ENCODE data around the gene WDR54. TPM values are rescaled to one million over a fixed set of nuclear protein-coding genes. Genes with fewer than 3 reads are reported as not detected.

WDR54 gene
- total RNA-seq, 1 experiment from 2014 or later, result 40.0 TPM

Other genes with a start within 250 kb of the WDR54 start
- gene MOB1A, start 242.9 kb upstream of the WDR54 start, total RNA-seq (2014; rRNA removed), result 113 and 131 TPM in 2 replicates
- 59.0 and 60.1 TPM in 2 replicates for gene MTHFD2, start 223.1 kb upstream of the WDR54 start, total RNA-seq (2014; rRNA removed)
- 0.11 TPM in 1 of 2 replicates, not detected in the other for gene SLC4A5, start 78.3 kb upstream of the WDR54 start, total RNA-seq (2014; rRNA removed)
- gene DCTN1, start 41.4 kb upstream of the WDR54 start, total RNA-seq (2014; rRNA removed), result 117 and 126 TPM in 2 replicates
- gene C2orf81, start 111 bp upstream of the WDR54 start, total RNA-seq (2014; rRNA removed), result 0.63 and 1.5 TPM in 2 replicates
- 36.2 and 51.4 TPM in 2 replicates for gene RTKN, start 20.2 kb downstream of the WDR54 start, total RNA-seq (2014; rRNA removed)
- 5.6 and 23.2 TPM in 2 replicates for gene INO80B, start 33.4 kb downstream of the WDR54 start, total RNA-seq (2014; rRNA removed)
- gene WBP1, start 36.7 kb downstream of the WDR54 start, total RNA-seq (2014; rRNA removed), result 58.6 and 65.4 TPM in 2 replicates
- gene MOGS, start 43.7 kb downstream of the WDR54 start, total RNA-seq (2014; rRNA removed), result 40.8 and 41.6 TPM in 2 replicates
- gene MRPL53, start 51.0 kb downstream of the WDR54 start, total RNA-seq (2014; rRNA removed), result 23.7 and 26.7 TPM in 2 replicates
- 13.1 and 13.7 TPM in 2 replicates for gene CCDC142, start 61.3 kb downstream of the WDR54 start, total RNA-seq (2014; rRNA removed)
- 22.4 and 24.2 TPM in 2 replicates for gene TTC31, start 61.4 kb downstream of the WDR54 start, total RNA-seq (2014; rRNA removed)
- 1.2 and 1.6 TPM in 2 replicates for gene LBX2, start 77.9 kb downstream of the WDR54 start, total RNA-seq (2014; rRNA removed)
- 29.4 and 29.6 TPM in 2 replicates for gene PCGF1, start 86.0 kb downstream of the WDR54 start, total RNA-seq (2014; rRNA removed)
- gene TLX2, start 92.7 kb downstream of the WDR54 start, total RNA-seq (2014; rRNA removed), result 0.46 and 1.1 TPM in 2 replicates
- gene DQX1, start 104.5 kb downstream of the WDR54 start, total RNA-seq (2014; rRNA removed), result not detected in 2 replicates
- gene AUP1, start 108.0 kb downstream of the WDR54 start, total RNA-seq (2014; rRNA removed), result 140 TPM in 2 replicates
- gene HTRA2, start 108.2 kb downstream of the WDR54 start, total RNA-seq (2014; rRNA removed), result 40.9 and 43.2 TPM in 2 replicates
- gene LOXL3, start 132.2 kb downstream of the WDR54 start, total RNA-seq (2014; rRNA removed), result 9.9 and 11.7 TPM in 2 replicates
- 25.1 and 33.5 TPM in 2 replicates for gene DOK1, start 133.0 kb downstream of the WDR54 start, total RNA-seq (2014; rRNA removed)
- gene M1AP, start 226.6 kb downstream of the WDR54 start, total RNA-seq (2014; rRNA removed), result 0.06 TPM in 1 of 2 replicates, not detected in the other
- gene SEMA4F, start 232.5 kb downstream of the WDR54 start, total RNA-seq (2014; rRNA removed), result 8.8 and 11.3 TPM in 2 replicates